ENCODE measurements around the gene YJEFN3. TPM values are rescaled to one million over a fixed set of nuclear protein-coding genes. Genes with fewer than 3 reads are reported as not detected.

YJEFN3 gene
- total RNA-seq, 1 donor: 0.43 TPM

DNA sequence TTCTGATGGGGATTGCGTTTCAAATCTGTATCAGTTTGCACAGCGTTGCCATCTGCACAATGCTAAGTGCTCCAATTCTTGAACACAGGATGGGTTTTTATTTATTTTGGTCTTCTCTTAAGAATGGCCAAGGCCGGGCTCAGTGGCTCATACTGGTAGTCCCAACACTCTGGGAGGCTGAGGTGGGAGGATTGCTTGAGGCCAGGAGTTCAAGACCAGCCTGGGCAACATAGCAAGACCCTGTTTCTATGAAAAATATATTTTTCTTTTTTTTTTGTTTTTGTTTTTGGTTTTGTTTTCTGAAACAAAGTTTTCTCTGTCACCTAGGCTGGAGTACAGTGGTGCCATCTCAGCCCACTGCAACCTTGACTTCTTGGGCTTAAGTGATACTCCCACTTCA, 5.5 kb upstream of the YJEFN3 start:
- TF ChIP-seq, protein P1, sequence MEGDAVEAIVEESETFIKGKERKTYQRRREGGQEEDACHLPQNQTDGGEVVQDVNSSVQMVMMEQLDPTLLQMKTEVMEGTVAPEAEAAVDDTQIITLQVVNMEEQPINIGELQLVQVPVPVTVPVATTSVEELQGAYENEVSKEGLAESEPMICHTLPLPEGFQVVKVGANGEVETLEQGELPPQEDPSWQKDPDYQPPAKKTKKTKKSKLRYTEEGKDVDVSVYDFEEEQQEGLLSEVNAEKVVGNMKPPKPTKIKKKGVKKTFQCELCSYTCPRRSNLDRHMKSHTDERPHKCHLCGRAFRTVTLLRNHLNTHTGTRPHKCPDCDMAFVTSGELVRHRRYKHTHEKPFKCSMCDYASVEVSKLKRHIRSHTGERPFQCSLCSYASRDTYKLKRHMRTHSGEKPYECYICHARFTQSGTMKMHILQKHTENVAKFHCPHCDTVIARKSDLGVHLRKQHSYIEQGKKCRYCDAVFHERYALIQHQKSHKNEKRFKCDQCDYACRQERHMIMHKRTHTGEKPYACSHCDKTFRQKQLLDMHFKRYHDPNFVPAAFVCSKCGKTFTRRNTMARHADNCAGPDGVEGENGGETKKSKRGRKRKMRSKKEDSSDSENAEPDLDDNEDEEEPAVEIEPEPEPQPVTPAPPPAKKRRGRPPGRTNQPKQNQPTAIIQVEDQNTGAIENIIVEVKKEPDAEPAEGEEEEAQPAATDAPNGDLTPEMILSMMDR (IDR thresholded peaks at IDR 0.05; ENCODE audit: insufficient read depth, low read depth, low read length): no peak
- no peak overlapping the region for H3K4me3 ChIP-seq (ENCODE audit: low read depth, low read length)
- DNase-seq (ENCODE audit: low read depth): no peak

DNA sequence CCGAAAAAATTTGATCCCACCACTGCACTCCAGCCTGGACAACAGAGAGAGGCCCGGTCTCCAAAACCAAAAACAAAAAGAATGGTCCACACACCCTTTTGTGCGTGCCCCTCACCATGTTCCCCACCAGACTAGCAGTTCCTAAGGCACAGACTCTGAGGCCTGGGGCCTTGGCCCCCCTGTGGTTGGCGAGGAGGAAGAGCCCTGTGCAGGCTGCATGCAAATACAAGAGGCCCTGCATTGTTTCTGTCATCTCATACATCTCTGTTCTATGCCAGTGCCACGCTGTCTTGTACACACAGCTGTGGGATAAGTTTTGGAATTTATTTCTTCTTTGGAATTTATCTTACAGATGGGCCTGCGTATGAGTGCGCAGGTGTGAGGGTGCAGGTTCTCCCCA, 4.7 kb upstream of the YJEFN3 start:
- TF ChIP-seq, protein P1 (IDR thresholded peaks at IDR 0.05; ENCODE audit: insufficient read depth, low read depth, low read length): no peak
- H3K4me3 ChIP-seq (ENCODE audit: low read depth, low read length): no peak overlapping the region
- DNase-seq (ENCODE audit: low read depth): no peak

DNA sequence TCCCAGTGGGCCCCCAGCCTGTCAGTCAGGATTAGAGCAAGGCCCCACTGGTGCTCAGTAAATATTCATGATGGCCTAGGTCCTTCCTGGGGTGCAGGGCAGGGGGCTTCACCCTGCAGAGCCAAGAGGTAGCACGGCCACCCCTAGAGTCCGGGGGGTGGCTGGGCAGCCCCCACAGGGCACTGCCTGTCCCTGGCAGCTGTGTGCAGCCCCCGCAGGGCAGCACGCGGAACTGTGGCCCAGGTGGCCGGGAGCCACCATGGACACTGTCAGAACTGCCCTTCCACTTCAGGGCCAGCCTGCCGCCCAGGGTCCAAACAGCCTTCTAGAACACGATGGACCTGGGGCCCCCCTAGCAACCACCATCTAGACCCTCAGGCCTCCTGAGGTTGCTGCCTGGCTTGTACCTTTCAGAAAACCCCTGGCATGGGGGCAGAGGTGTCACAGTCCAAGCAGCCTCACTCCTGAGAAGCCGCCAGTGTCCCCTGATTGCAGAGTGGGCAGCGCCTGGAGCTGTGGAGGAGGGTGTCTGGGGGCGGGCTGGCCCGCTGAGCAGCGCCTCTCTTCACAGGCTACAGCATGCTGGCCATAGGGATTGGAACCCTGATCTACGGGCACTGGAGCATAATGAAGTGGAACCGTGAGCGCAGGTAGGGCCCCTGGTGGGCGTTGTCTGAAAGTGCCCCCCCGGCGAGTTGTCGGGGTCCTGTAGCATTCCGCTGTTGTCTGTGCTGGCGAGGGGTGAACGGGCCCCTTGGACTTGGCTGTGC, 2.9 kb upstream of the YJEFN3 start:
- TF ChIP-seq, protein P1 (IDR thresholded peaks at IDR 0.05; ENCODE audit: insufficient read depth, low read depth, low read length): no peak
- no peak overlapping the region for H3K4me3 ChIP-seq (ENCODE audit: low read depth, low read length)
- no peak for DNase-seq (ENCODE audit: low read depth)

DNA sequence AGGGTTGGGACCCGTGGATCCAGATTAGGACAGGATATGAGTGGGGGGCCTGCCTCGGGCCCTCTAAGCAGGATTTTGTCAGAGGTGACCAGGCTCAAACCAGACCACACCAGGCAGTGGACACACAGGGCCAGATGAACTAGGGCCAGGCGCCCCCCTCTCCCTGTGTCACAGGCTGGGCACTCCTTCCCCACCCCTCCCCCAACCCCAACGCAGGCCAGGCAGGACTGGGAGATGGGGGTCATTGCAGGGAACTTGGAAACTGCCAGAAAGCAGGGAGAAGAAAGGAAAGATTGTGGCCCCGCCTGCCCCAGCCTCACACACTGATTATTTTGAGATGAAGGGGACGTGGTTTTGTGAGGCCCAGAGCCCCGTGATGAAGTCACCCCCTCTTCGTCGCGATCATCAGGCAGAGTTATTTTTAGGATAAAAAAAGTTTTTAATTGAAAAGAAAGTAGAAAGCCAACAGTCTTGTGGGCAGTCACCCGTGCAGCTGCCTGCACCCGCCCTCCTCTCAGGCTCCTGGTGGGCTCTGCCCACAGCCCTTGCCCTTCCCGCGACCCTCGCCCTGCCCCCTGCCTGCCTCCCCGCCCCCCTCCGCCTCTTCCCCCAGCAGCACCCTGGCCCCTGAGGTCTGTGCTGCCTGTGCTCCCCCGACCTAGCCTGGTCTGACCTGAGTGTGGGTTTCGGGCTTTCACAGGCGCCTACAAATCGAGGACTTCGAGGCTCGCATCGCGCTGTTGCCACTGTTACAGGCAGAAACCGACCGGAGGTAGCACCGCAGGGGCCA, 1.9 kb upstream of the YJEFN3 start:
- no peak overlapping the region for H3K4me3 ChIP-seq (ENCODE audit: low read depth, low read length)
- no peak for DNase-seq (ENCODE audit: low read depth)
- TF ChIP-seq, protein P1 (IDR thresholded peaks at IDR 0.05; ENCODE audit: insufficient read depth, low read depth, low read length): no peak

DNA sequence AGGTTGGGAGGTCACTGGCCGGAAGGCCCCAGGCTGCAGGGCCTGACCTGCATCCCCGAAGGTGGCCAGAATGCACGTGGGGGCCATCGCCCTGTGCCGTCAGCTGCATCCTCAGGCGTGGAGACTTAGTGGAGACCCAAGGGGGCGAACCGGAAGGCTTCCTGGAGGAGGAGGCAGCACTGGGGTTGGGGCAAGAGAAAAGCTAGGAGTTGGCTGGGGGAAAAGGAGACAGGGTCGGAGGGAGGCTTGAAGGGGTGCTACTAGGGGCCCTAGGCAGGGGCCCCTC, 1.4 kb upstream of the YJEFN3 start:
- H3K4me3 ChIP-seq (ENCODE audit: low read depth, low read length): no peak overlapping the region
- TF ChIP-seq, protein P1 (IDR thresholded peaks at IDR 0.05; ENCODE audit: insufficient read depth, low read depth, low read length): no peak
- no peak for DNase-seq (ENCODE audit: low read depth)

DNA sequence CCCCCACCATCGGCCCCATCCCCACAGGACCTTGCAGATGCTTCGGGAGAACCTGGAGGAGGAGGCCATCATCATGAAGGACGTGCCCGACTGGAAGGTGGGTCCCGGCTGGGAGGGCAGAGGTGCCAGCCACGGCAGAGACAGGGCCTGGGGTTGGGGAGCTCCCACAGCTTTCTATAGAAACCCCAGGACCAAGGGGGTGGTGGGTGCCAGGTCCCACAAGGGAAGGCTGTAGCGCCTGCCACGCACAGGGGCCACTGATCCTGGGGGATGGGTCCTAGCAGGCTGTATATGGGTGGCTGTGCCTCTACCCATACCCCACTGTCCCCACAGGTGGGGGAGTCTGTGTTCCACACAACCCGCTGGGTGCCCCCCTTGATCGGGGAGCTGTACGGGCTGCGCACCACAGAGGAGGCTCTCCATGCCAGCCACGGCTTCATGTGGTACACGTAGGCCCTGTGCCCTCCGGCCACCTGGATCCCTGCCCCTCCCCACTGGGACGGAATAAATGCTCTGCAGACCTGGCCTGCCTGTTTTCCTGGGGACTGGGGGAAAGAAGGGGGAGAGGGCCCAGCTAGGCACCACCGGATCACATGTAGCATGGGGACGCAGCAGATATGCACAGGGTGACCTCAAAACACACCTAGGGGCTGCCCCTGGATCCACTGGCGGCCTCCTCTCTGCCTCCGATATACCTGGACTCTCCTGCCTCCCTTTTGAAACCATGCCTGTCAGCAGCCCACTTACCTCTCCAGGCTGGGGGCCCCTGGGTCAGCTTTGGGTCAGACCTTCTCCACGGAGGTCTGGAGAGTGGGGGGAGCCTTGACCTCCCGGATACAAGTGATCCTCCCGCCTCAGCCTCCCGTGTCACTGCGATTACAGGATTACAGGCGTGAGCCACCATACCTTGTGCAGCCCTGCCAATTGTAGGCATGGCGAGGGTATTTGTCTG, 761 bp upstream of the YJEFN3 start:
- TF ChIP-seq, protein P1 (IDR thresholded peaks at IDR 0.05; ENCODE audit: insufficient read depth, low read depth, low read length): no peak
- DNase-seq (ENCODE audit: low read depth): no peak
- H3K4me3 ChIP-seq (ENCODE audit: low read depth, low read length): no peak overlapping the region
